CD4-positive, alpha-beta T cell treated with Interleukin-2 at 100 ng/mL for 4 hours (primary cell): Measurements from ENCODE around the gene RIPOR3.
"Not testable (repeated sequence)": the region's sequence is repeated elsewhere in the genome, so short reads cannot be mapped to it uniquely, and the experiment has no call there.

Experiments
- DNase-seq: peaks from one replicate; pipeline ENCODE4 v3.0.0-alpha.2; 2020; ENCODE audit warnings: low spot score

Gene RIPOR3

GRCh38 chr20:50703651-50704438 is 12.5 kb upstream of the RIPOR3 start:
- not testable (repeated sequence) for DNase-seq

GRCh38 chr20:50701041-50701963 is 10.0 kb upstream of the RIPOR3 start:
- no peak for DNase-seq

DNA sequence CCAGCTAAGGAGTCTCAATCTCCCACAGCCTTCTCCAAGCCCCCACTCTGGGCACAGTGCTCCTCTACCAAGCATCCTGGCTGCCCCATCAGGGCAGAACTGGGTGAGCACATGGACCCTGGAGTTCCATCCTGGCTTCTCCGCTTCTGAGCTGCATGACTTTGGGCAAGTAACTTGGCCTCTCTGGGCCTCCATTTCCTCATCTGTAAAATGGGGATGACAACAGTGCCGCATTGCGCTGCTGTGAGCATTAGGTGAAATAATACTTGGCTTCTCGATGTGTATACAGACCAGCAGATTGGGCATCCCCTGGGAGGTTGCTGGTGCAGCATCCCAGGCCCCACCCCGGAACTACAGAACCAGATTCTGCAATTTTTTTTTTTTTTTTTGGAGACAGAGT is 8.3 kb upstream of the RIPOR3 start:
- no peak for DNase-seq

- DNase-seq = not testable (repeated sequence)
Measured at GRCh38 chr20:50698255-50698654, 6.9 kb upstream of the RIPOR3 start.

GRCh38 chr20:50695135-50695872 is 4.0 kb upstream of the RIPOR3 start:
- no peak for DNase-seq

DNA sequence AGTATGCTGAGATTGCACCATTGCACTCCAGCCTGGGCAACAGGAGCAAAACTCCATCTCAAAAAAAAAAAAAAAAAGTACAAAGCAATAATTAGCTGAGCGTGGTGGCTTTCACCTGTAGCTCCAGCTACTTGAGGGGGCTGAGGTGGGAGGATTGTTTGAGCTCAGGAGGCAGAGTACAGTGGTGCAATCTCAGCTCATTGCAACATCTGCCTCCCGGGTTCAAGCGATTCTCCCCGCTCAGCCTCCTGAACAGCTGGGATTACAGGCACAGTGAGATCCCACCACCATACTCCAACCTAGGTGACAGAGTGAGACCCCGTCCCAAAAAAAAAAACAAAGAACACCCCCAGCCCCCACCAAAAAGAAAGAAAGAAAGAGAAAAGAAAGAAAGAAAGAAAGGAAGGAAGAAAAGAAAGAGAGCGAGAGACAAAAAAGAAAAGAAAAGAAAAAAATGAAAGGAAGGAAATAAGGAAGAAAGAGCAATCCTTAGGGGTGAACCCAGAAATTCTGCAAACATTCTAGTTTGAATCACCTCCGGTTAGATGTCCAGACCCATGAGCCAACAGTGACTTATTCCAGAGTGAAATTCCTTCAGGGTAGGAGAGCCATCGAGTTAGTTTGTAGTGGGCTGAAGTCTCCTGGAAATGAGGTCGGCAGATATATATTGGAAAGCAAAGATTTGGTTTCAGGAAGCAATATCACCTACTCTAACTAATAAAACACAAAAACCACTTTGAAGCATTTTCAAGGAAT is 3.2 kb upstream of the RIPOR3 start:
- no peak for DNase-seq

- no peak for DNase-seq
Measured at GRCh38 chr20:50693001-50693400, 1.7 kb upstream of the RIPOR3 start.

GRCh38 chr20:50692552-50692933 is 1.2 kb upstream of the RIPOR3 start:
- no peak for DNase-seq

GRCh38 chr20:50691573-50692551 is 520 bp upstream of the RIPOR3 start:
- DNase-seq = no peak

- DNase-seq = no peak
Measured at GRCh38 chr20:50689864-50690649, 1.3 kb downstream of the RIPOR3 start.

DNA sequence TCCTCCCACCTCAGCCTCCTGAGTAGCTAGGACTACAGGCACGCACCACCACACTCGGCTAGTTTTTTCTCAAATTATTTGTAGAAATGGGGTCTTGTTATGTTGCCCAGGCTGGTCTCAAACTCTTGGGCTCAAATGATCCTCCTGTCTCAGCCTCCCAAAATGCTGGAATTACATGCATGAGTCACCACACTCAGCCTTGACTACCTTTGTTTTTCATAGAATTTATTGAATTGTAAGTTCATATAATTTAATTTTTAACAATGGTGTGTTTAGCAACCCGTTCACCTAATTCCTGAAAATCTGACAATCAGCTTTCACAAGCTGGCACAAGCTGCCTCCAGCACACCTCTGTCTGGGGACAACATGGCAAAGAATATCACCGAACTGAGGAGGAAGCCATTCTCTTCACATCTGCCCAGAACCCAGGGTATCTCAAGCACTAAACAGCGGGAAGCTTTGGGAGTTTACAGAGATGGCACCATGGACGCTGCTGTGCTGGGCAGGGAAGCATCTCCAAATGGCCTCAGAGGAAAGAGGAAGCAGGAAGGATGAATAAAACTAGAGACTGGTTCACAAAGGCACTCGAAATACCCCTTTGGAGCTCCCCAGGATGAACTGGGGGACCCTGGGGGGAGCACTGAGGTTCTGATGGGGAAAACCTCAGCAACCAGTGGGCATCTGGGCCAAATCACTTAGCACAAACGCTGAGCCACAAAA is 2.9 kb downstream of the RIPOR3 start:
- DNase-seq = no peak

GRCh38 chr20:50686821-50687220 is 4.5 kb downstream of the RIPOR3 start:
- DNase-seq = no peak

DNA sequence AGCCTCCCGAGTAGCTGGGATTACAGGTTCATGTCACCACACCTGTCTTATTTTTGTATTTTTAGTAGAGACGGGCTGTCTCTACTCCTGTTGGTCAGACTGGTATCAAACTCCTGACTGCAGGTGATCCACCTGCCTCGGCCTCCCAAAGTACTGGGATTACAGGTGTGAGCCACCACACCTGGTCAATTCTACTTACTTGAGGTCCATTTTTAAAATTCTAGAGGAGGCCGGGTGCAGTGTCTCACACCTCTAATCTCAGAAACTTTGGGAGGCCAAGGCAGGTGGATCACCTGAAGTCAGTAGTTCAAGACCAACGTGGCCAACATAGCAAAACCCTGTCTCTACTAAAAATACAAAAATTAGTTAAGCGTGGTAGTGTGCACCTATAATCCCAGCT is 7.8 kb downstream of the RIPOR3 start:
- DNase-seq = no peak

DNA sequence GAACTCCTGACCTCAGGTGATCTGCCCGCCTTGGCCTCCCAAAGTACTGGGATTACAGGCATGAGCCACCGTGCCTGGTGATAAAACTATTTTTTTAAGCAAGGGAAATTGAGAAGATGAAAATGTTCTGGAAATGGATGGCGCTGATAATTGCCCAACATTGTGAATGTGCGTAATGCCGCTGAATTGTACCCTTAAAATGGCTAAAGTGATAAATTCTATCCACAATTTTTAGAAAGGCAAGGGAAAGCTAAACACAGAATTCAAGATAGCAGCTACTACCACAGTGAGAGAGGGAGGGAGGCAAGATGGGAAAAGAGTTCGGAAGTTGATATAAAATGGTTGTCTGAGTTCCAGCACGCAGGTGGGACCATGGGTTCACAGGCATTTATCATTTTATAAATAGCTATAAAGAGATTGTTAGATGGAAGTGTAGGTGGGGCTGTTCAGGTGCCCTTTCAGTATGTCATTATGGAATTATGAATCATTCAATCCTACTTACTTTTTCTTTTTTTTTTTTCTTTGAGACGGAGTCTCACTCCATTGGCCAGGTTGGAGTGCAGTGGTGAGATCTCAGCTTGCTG is 8.3 kb downstream of the RIPOR3 start:
- no peak for DNase-seq

DNA sequence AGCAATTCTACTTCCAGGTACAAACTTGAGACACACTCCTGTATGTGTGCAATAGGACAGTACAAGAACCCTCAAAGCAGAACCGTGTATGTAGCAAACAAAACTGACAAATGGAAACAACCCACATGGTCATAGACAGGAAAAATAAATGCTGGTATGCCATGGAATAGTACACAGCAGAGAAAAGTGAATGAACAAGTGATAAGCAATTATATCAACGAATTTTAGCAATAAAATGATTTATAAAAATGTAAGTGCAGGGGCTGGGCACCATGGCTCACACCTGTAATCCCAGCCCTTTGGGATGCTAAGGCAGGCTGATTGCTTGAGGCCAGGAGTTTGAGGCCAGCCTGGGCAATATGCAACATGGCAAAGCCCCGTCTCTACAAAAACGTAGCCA is 9.3 kb downstream of the RIPOR3 start:
- DNase-seq = no peak

DNA sequence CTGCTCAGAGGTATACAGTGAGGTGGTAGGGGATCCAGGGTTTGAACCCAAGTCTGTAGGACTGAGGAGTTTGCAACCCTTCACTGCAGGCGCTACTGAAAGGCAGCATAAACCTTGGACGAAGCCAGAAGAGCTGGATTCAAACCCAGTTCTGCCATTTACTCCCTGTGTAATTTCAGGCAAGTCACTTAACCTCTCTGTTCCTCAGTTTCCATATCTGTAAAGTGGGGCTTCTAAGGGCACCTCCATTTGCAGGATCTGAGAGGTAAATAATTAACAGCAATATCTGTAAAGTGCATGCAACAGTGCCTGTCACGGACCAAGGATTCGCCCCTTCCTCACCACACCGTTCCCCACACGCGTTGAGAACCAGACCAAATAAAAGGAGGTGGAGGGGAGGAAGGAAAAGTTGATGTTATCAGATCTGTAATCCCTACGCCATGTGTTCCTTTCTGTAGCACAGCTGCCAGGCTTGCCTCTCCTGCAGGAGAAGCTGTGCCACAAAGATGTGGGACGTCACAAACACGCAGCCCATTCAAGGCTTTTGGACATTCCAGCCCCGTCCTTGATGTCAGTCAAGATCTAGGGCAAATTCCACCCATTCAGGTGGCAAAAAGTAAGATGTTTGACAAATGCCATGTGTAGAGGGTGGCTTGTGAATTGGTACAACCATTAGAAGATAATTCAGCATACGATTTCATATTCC is 9.8 kb downstream of the RIPOR3 start:
- no peak for DNase-seq

- DNase-seq = no peak
Measured at GRCh38 chr20:50680105-50680960, 11.0 kb downstream of the RIPOR3 start.
